ENCODE data around the gene PAPPA2.

Gene PAPPA2

DNA sequence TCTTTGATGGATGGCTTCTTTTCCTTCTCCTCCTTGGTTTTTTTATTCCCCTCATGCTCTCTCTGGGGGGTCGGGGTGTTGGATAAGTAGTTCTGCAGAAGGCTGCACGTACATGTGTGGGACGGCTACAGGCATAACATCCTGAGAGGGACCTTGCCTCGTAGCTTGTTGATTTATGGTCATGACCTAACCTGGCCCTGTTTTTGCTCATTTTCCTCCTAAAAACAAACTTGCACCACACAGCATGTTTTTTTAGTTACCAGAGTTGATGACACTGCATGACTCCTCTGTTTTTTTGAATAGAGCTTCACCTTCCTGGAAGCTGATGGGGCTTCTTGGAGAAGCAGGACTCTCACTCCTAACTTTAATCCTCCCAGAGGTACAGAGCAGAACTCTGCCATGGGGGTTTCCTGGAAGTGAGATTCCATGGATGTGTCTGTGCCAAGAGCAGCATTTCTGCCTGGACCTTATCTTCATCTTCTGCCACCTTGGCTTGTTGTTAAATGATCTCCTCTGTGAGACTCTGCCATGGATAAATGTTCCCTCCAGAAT lies 114.7 kb downstream of the PAPPA2 start:
- Histone ChIP-seq H3K9me3 (replicated peaks; ENCODE audit: insufficient read depth, low read length) (no peaks in the 10 kb centered on the region), H3K9ac (ENCODE audit: low read length) (no peak overlapping the region), H3K9me2 (replicated peaks; ENCODE audit: insufficient read depth, low read length) (no peaks in the 10 kb centered on the region), H3K27me3 (replicated peaks; ENCODE audit: insufficient read depth, low read length) (no peaks in the 10 kb centered on the region), H3K36me3 (replicated peaks; ENCODE audit: insufficient read depth, low read length) (no peaks in the 10 kb centered on the region), H3K4me3 (ENCODE audit: low read length) (no peak overlapping the region), H3K4me1 (ENCODE audit: low read length) (no peaks in the 10 kb centered on the region), H3K27ac (ENCODE audit: low read length) (no peak overlapping the region), H4K20me1 (ENCODE audit: insufficient read depth, low read length) (no peaks in the 10 kb centered on the region), H3F3A (ENCODE audit: insufficient read depth, low read length) (no peaks in the 10 kb centered on the region), H3K4me2 (ENCODE audit: low read depth, low read length) (no peak overlapping the region), H3K79me2 (ENCODE audit: low read length) (no peaks in the 10 kb centered on the region), H2AFZ (ENCODE audit: low read length) (no peak overlapping the region)
- no peak for TF ChIP-seq EZH2 (optimal IDR thresholded peaks at IDR 0.05; ENCODE audit: low read depth, low read length)
- TF ChIP-seq CTCF (IDR thresholded peaks at IDR 0.05; ENCODE audit: low read length) = no peak
- TF ChIP-seq EZH2phosphoT487 (IDR thresholded peaks at IDR 0.05; ENCODE audit: low read length) = no peak
- DNase-seq = no peak

- H3K27me3 ChIP-seq (replicated peaks; ENCODE audit: insufficient read depth, low read length) = no peaks in the 10 kb centered on the region
These were observed 116.1 kb downstream of the PAPPA2 start for GRCh38 chr1:176579087-176579486.

GRCh38 chr1:176595217-176595616 lies 132.2 kb downstream of the PAPPA2 start:
- DNase-seq = no peak
- Histone ChIP-seq H2AFZ (ENCODE audit: low read length) (no peak overlapping the region), H3K4me1 (ENCODE audit: low read length) (no peaks in the 10 kb centered on the region), H4K20me1 (ENCODE audit: insufficient read depth, low read length) (no peaks in the 10 kb centered on the region), H3F3A (ENCODE audit: insufficient read depth, low read length) (no peaks in the 10 kb centered on the region), H3K4me3 (ENCODE audit: low read length) (no peak overlapping the region), H3K4me2 (ENCODE audit: low read depth, low read length) (no peak overlapping the region), H3K27me3 (replicated peaks; ENCODE audit: insufficient read depth, low read length) (no peaks in the 10 kb centered on the region), H3K79me2 (ENCODE audit: low read length) (no peaks in the 10 kb centered on the region), H3K9me2 (replicated peaks; ENCODE audit: insufficient read depth, low read length) (no peaks in the 10 kb centered on the region), H3K27ac (ENCODE audit: low read length) (no peak overlapping the region), H3K9ac (ENCODE audit: low read length) (no peak overlapping the region), H3K36me3 (replicated peaks; ENCODE audit: insufficient read depth, low read length) (no peaks in the 10 kb centered on the region), H3K9me3 (replicated peaks; ENCODE audit: insufficient read depth, low read length) (no peaks in the 10 kb centered on the region)
- no peak for TF ChIP-seq CTCF (IDR thresholded peaks at IDR 0.05; ENCODE audit: low read length)
- no peak for TF ChIP-seq EZH2phosphoT487 (IDR thresholded peaks at IDR 0.05; ENCODE audit: low read length)
- TF ChIP-seq EZH2 (optimal IDR thresholded peaks at IDR 0.05; ENCODE audit: low read depth, low read length) = no peak

More at GRCh38 chr1:176579087-176579486, 116.1 kb downstream of the PAPPA2 start:
- no peak for DNase-seq
- Histone ChIP-seq H3K9me3 (replicated peaks; ENCODE audit: insufficient read depth, low read length) (no peaks in the 10 kb centered on the region), H3K4me3 (ENCODE audit: low read length) (no peak overlapping the region), H3K36me3 (replicated peaks; ENCODE audit: insufficient read depth, low read length) (no peaks in the 10 kb centered on the region), H3K4me1 (ENCODE audit: low read length) (no peaks in the 10 kb centered on the region), H3K27ac (ENCODE audit: low read length) (no peak overlapping the region), H3K9ac (ENCODE audit: low read length) (no peak overlapping the region), H4K20me1 (ENCODE audit: insufficient read depth, low read length) (no peaks in the 10 kb centered on the region), H2AFZ (ENCODE audit: low read length) (no peak overlapping the region), H3K79me2 (ENCODE audit: low read length) (no peaks in the 10 kb centered on the region), H3F3A (ENCODE audit: insufficient read depth, low read length) (no peaks in the 10 kb centered on the region), H3K9me2 (replicated peaks; ENCODE audit: insufficient read depth, low read length) (no peaks in the 10 kb centered on the region), H3K4me2 (ENCODE audit: low read depth, low read length) (no peak overlapping the region)
- TF ChIP-seq EZH2phosphoT487 (IDR thresholded peaks at IDR 0.05; ENCODE audit: low read length) (no peak), EZH2 (optimal IDR thresholded peaks at IDR 0.05; ENCODE audit: low read depth, low read length) (no peak), CTCF (IDR thresholded peaks at IDR 0.05; ENCODE audit: low read length) (no peak)

Measured in MM.1S (cell line).